Liver (tissue), 3 donors: ENCODE results near the gene OLIG1.

Experiments
- CTCF ChIP-seq: fragments of 150-350 bp; IDR thresholded peaks from 2 replicates; pipeline ENCODE4 v1.5.1; 2017; ENCODE audit warnings: improper control_type of control experiment, low read depth, low read length; ENCODE audit not compliant: missing input control
- EGR1 ChIP-seq, 2 donors: IDR thresholded peaks; 2 replicates each; pipeline ENCODE4 v1.6.1; 2016 to 2018; ENCODE audit warnings: antibody characterized with exemption in 2 of 2, low read depth in 2 of 2
- GABPA ChIP-seq, 2 donors: IDR thresholded peaks in 1 of 2; conservative IDR thresholded peaks in 1 of 2; 2 replicates each; pipeline ENCODE4 v1.6.1; 2016; ENCODE audit warnings: antibody characterized with exemption in 2 of 2, mild to moderate bottlenecking in 1 of 2, moderate library complexity in 1 of 2
- HNF4G ChIP-seq: IDR thresholded peaks from 2 replicates; pipeline ENCODE4 v1.6.1; 2016; ENCODE audit warnings: antibody characterized with exemption
- MAX ChIP-seq: IDR thresholded peaks from 2 replicates; pipeline ENCODE4 v1.6.1; 2016; ENCODE audit warnings: antibody characterized with exemption
- NR2F2 ChIP-seq: IDR thresholded peaks from 2 replicates; pipeline ENCODE4 v1.6.1; 2016; ENCODE audit warnings: antibody characterized with exemption
- RAD21 ChIP-seq, 2 donors: IDR thresholded peaks; 2 replicates each; pipeline ENCODE4 v1.6.1; 2016; ENCODE audit warnings: antibody characterized with exemption in 2 of 2, mild to moderate bottlenecking in 2 of 2
- REST ChIP-seq: IDR thresholded peaks from 2 replicates; pipeline ENCODE4 v1.6.1; 2016; ENCODE audit warnings: antibody characterized with exemption, mild to moderate bottlenecking
- RXRA ChIP-seq, 2 donors: IDR thresholded peaks; 2 replicates each; pipeline ENCODE4 v1.6.1; 2017 to 2018; ENCODE audit warnings: antibody characterized with exemption in 2 of 2, mild to moderate bottlenecking in 1 of 2
- SP1 ChIP-seq: IDR thresholded peaks from 2 replicates; pipeline ENCODE4 v1.6.1; 2018; ENCODE audit warnings: antibody characterized with exemption, mild to moderate bottlenecking
- TAF1 ChIP-seq: conservative IDR thresholded peaks from 2 replicates; pipeline ENCODE4 v1.6.1; 2016; ENCODE audit warnings: antibody characterized with exemption, mild to moderate bottlenecking
- YY1 ChIP-seq: IDR thresholded peaks from 2 replicates; pipeline ENCODE4 v1.6.1; 2016; ENCODE audit warnings: antibody characterized with exemption, mild to moderate bottlenecking
- ZBTB33 ChIP-seq: IDR thresholded peaks from 2 replicates; pipeline ENCODE4 v1.6.1; 2016; ENCODE audit warnings: antibody characterized with exemption
- donor health status: healthy.
- donor health status: healthy.

- TF ChIP-seq CTCF: no peak
- no peak for TF ChIP-seq TAF1
- TF ChIP-seq MAX: no peak
- TF ChIP-seq SP1: no peak
- TF ChIP-seq ZBTB33: no peak
- no peak for TF ChIP-seq RAD21 (IDR thresholded peaks at IDR 0.05)
- TF ChIP-seq EGR1 (IDR thresholded peaks at IDR 0.05; ENCODE audit: low read depth in 2 of 2): no peak
- no peak for TF ChIP-seq YY1
- TF ChIP-seq RXRA (IDR thresholded peaks at IDR 0.05): no peak
- no peak for TF ChIP-seq NR2F2
- TF ChIP-seq REST: no peak
- no peak for TF ChIP-seq HNF4G
- no peak for TF ChIP-seq GABPA (IDR thresholded peaks at IDR 0.05 in 1 of 2, conservative IDR thresholded peaks at IDR 0.05 in 1 of 2)
Measured at GRCh38 chr21:33020558-33021100, 49.3 kb upstream of the OLIG1 start.
